GM12878 (cell line): ENCODE measurements around the gene SF3A1. TPM values are rescaled to one million over a fixed set of nuclear protein-coding genes. Genes with fewer than 3 reads are reported as not detected.

Experiments used
- ASH2L ChIP-seq: fragments of 300-600, 200-600 bp; sonication (generic); IDR thresholded peaks from 2 replicates; pipeline ENCODE4 v1.6.1; 2017; ENCODE audit warnings: low read depth, mild to moderate bottlenecking, borderline replicate concordance
- CEBPB ChIP-seq, 2 experiments: fragments of 150-350 bp in 1 of 2; IDR thresholded peaks; 2 replicates each; pipeline ENCODE4 v1.6.1; 2012 to 2014; ENCODE audit warnings: low read depth in 2 of 2, low read length in 2 of 2, borderline replicate concordance in 1 of 2, inconsistent platforms in 1 of 2
- E2F8 ChIP-seq: fragments of 450-650 bp; IDR thresholded peaks from 2 replicates; pipeline ENCODE4 v1.6.1; 2018; ENCODE audit warnings: mild to moderate bottlenecking, low read depth, moderate library complexity; ENCODE audit not compliant: partially characterized antibody
- ETV6 ChIP-seq, 2 experiments: fragments of 450-650 bp in 1 of 2; IDR thresholded peaks in 1 of 2; conservative IDR thresholded peaks in 1 of 2; 2 replicates each; pipeline ENCODE4 v1.6.1; 2014; ENCODE audit warnings: antibody characterized with exemption in 1 of 2, borderline replicate concordance in 1 of 2, low read depth in 1 of 2, mild to moderate bottlenecking in 1 of 2, moderate library complexity in 1 of 2
- NFXL1 ChIP-seq: fragments of 450-650 bp; IDR thresholded peaks from 2 replicates; pipeline ENCODE4 v1.6.1; 2017; ENCODE audit warnings: antibody characterized with exemption, mild to moderate bottlenecking, borderline replicate concordance
- NFYB ChIP-seq: IDR thresholded peaks from 2 replicates; pipeline ENCODE4 v1.6.1; 2011; ENCODE audit warnings: low read depth, mild to moderate bottlenecking, low read length, improper control_type of control experiment, moderate library complexity; ENCODE audit not compliant: insufficient read depth
- PRDM15 ChIP-seq: fragments of 450-650 bp; formaldehyde crosslinking; IDR thresholded peaks from 2 replicates; pipeline ENCODE4 v1.4.0; 2020; ENCODE audit warnings: mild to moderate bottlenecking, moderate library complexity
- WRNIP1 ChIP-seq: IDR thresholded peaks from 2 replicates; pipeline ENCODE4 v1.6.1; 2011; ENCODE audit warnings: low read depth, low read length, improper control_type of control experiment, borderline replicate concordance
- polyA plus RNA-seq, 11 experiments: library from polyadenylated mRNA; depleted of rRNA in 4 of 11; unstranded in 6 of 11; stranded (reverse) in 5 of 11; fragments of >200 nt; fragmentation: Nextera tagmentation in 4 of 11; fragmentation: Illumina TruSeq in 1 of 11; extraction: Ambion mirVana in 4 of 11; extraction: Trizol in 1 of 11; gene quantifications; 1 replicate in 1 of 11; 2 replicates in 10 of 11; pipeline versions ENCODE4 v1.2.1 to v1.2.3, GENCODE V29; 2011 to 2016; ENCODE audit warnings: inconsistent platforms in 2 of 11, missing spikeins in 2 of 11, low read depth in 1 of 11
- total RNA-seq, 4 experiments: library from RNA; depleted of rRNA in 3 of 4; stranded (reverse); fragments of >200 nt in 3 of 4; fragmentation: Illumina TruSeq in 1 of 4; extraction: Trizol in 1 of 4; gene quantifications; 2 replicates each; pipeline versions ENCODE4 v1.2.1 to v1.2.3, GENCODE V29; 2013 to 2021

SF3A1 gene
- total and polyA plus RNA-seq, 10 of the 15 experiments (the other 5 are each of a cell fraction or from before 2014, with no cell fraction given), result 10.4 to 239 (median 46.0) TPM

GRCh38 chr22:30365891-30366290, 9.2 kb upstream of the SF3A1 start (continued):
- no peak for TF ChIP-seq E2F8
- no peak for TF ChIP-seq NFXL1
- no peak for TF ChIP-seq ASH2L
- TF ChIP-seq NFYB, result no peak
- TF ChIP-seq WRNIP1, result no peak
- TF ChIP-seq ETV6 (conservative IDR thresholded peaks at IDR 0.05 in 1 of 2, IDR thresholded peaks at IDR 0.05 in 1 of 2; ENCODE audit: borderline replicate concordance in 1 of 2, low read depth in 1 of 2), result no peak
- no peak for TF ChIP-seq CEBPB (IDR thresholded peaks at IDR 0.05; ENCODE audit: borderline replicate concordance in 1 of 2, low read depth in 2 of 2, low read length in 2 of 2)
- TF ChIP-seq PRDM15 (CRISPR knock-in tag), result no peak
